Measurements from ENCODE around the gene TBL2. TPM values are rescaled to one million over a fixed set of nuclear protein-coding genes. Genes with fewer than 3 reads are reported as not detected.

Gene TBL2
- 34.6 and 34.7 TPM in 2 replicates for total RNA-seq
- total RNA-seq (2013) = 20.4 TPM
- 10.9 and 15.1 TPM in 2 replicates for polyA plus RNA-seq
- 50.7 and 52.0 TPM in 2 replicates for polyA minus RNA-seq

DNA sequence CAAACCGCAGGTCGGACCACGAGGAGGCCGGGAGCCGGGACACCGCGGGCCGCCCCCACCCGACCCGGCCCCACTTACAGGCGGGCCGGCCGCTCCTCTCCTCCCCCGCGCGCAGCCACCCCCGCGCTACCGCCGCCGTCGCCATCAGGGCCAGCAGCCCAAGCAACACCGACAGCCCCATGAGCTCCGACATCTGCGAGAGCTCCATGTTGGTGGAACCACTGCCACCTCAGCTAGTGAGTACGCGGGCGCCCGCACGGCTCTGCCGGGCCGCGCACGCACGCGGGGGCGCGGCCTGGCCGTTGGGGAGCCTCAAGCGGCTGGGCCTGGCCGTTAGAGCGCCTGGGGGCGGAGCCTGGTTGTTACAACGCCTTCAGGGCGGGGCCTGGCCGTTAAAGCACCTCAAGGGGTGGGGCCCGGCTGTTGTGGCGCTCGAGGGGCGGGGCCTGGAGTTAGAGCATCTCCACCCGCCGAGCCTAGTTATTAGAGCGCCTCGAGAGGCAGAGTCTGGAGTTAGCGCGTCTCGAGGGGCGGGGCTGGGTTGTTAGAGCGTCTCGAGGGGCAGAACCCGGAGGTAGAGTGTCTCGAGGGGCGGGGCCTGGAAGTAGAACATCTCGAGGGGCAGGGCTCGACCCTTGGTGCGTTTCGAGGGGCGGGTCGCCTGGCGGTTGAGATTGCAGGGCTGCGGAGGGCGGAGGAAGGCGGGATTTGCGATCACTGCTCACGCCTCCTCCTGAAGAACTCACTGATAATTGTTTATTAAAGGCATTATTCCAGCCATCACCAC is at the start of gene TBL2:
TSS of gene TBL2 (minus strand) at position 238 of the 787 bp plus-strand sequence. CDS start at position 208, 30 bp downstream.
- TF ChIP-seq CTCF (IDR thresholded peaks at IDR 0.05) = no peak
- TF ChIP-seq EZH2 (IDR thresholded peaks at IDR 0.05; ENCODE audit: borderline replicate concordance, insufficient read depth, low read depth, low read length, poor library complexity, severe bottlenecking) = no peak
- ATAC-seq (ENCODE audit: low read depth) (peak; percentile 88), DNase-seq (peak; percentile 99)
- under 1% methylated on average over 58 of the region's 75 CpGs for WGBS (ENCODE audit: insufficient coverage)
- peak within 1 kb of the TSS; percentile 94 for H3K4me3 Mint-ChIP-seq
- no peaks in the 10 kb centered on the region for H3K9me3 Mint-ChIP-seq (ENCODE audit: insufficient read depth)
- H3K4me1 Mint-ChIP-seq = peaks cover 20% of the 10 kb centered on the region
- H3K36me3 ChIP-seq (replicated peaks in 1 of 2; ENCODE audit: control extremely low read depth in 1 of 2, control insufficient read depth in 1 of 2, extremely low read depth in 1 of 2, insufficient read depth in 2 of 2, low read length in 1 of 2) = peaks cover 0 to 13% of the 10 kb centered on the region in 2 experiments
- no peaks in the 10 kb centered on the region for H4K20me1 ChIP-seq (ENCODE audit: control insufficient read depth, insufficient read depth, low read length, poor library complexity, severe bottlenecking)
- peaks cover 11 to 21% of the 10 kb centered on the region in 2 donors for H3K4me1 ChIP-seq (ENCODE audit: control insufficient read depth in 2 of 2, insufficient read depth in 2 of 2, low read length in 2 of 2)
- H3K4me2 ChIP-seq (replicated peaks; ENCODE audit: low read depth, low read length, poor library complexity, severe bottlenecking) = peak within 1 kb of the TSS; percentile 98
- H3K27ac ChIP-seq (ENCODE audit: low read length in 2 of 2) = peak within 1 kb of the TSS; percentile 90 to 93
- peak within 1 kb of the TSS; percentile 94 for H3K27ac Mint-ChIP-seq
- CTCF ChIA-PET = interaction anchor here (0.6 to 1.7 kb wide), 6 partner anchors 13 to 89 kb away, joined by 3 to 5 read pairs (median 4); partner anchors contain the start of genes BAZ1B and VPS37D
- H3K27me3 ChIP-seq (replicated peaks in 1 of 4; ENCODE audit: control extremely low read depth in 1 of 4, control insufficient read depth in 3 of 4, insufficient read depth in 4 of 4, low read length in 3 of 4) = no peaks in the 10 kb centered on the region
- H2AFZ ChIP-seq (ENCODE audit: insufficient read depth, low read depth, low read length, poor library complexity, severe bottlenecking) = peak within 1 kb of the TSS; percentile 94
- intact Hi-C loops (cut with micrococcal nuclease) = loop anchor here (1.0 kb wide), 7 partner anchors 21 to 160 kb away; partner anchors contain the start of genes ABHD11, BAZ1B, BCL7B and BUD23
- peaks cover 35% of the 10 kb centered on the region for H3K79me2 ChIP-seq (ENCODE audit: control insufficient read depth, insufficient read depth, low read length)
- H3K9me3 ChIP-seq (ENCODE audit: control extremely low read depth in 1 of 3, control insufficient read depth in 2 of 3, insufficient read depth in 1 of 3, low read length in 2 of 3) = no peaks in the 10 kb centered on the region
- POLR2A ChIA-PET = interaction anchor here (0.6 to 1.0 kb wide), 5 partner anchors 20 to 59 kb away, joined by 3 to 10 read pairs (median 4); partner anchors contain the start of gene BAZ1B
- H3K27me3 Mint-ChIP-seq = no peaks in the 10 kb centered on the region
- peak within 1 kb of the TSS; percentile 61 to 90 (median 81) for H3K4me3 ChIP-seq (ENCODE audit: control extremely low read depth in 1 of 5, extremely low read depth in 1 of 5, insufficient read depth in 1 of 5, low read depth in 2 of 5, low read length in 4 of 5)
- H3K9ac ChIP-seq (ENCODE audit: low read length) = peak within 1 kb of the TSS; percentile 94
